ENCODE data around the gene B3GNT3. TPM values are rescaled to one million over a fixed set of nuclear protein-coding genes. Genes with fewer than 3 reads are reported as not detected.
A peak's percentile ranks its signal among the peaks of the same experiment; 100 is the strongest.

The B3GNT3 gene
- total and polyA plus RNA-seq, 9 of the 15 experiments (the other 6 are each of a cell fraction or from before 2014, with no cell fraction given) = 0.06 to 0.11 (median 0.07) TPM; not detected in 6

GRCh38 chr19:17830567-17831418, 35.9 kb downstream of the B3GNT3 start (continued):
- TF ChIP-seq E2F6 (IDR thresholded peaks at IDR 0.05; ENCODE audit: borderline replicate concordance in 1 of 2, extremely low read depth in 1 of 2, insufficient read depth in 1 of 2, insufficient read length in 1 of 2, low read depth in 1 of 2, low read length in 1 of 2, poor library complexity in 1 of 2, severe bottlenecking in 1 of 2) (peak; percentile 17 to 19), TFAP4 (CRISPR knock-in tag; IDR thresholded peaks at IDR 0.05; ENCODE audit: borderline replicate concordance) (peak; percentile 41; the same call in 1 of the 2 replicates), POU5F1 (IDR thresholded peaks at IDR 0.05; ENCODE audit: borderline replicate concordance, low read depth, low read length, partially characterized antibody) (no peak), TEAD4 (IDR thresholded peaks at IDR 0.05; ENCODE audit: low read length) (no peak), TEAD4 (CRISPR knock-in tag; IDR thresholded peaks at IDR 0.05; ENCODE audit: borderline replicate concordance) (no peak), ZNF717 (CRISPR knock-in tag; IDR thresholded peaks at IDR 0.05) (no peak), HCFC1 (IDR thresholded peaks at IDR 0.05; ENCODE audit: low read depth, low read length) (no peak), ZNF24 (IDR thresholded peaks at IDR 0.05) (no peak), NFE2L1 (tag; IDR thresholded peaks at IDR 0.05; ENCODE audit: borderline replicate concordance, low read depth) (no peak), HMGN3 (IDR thresholded peaks at IDR 0.05; ENCODE audit: borderline replicate concordance, extremely low read depth, insufficient read length, low read depth, low read length) (peak; percentile 15), MAFG (tag; conservative IDR thresholded peaks at IDR 0.05) (no peak), CBX1 (IDR thresholded peaks at IDR 0.05; ENCODE audit: low read depth) (no peak), RNF219 (CRISPR knock-in tag; IDR thresholded peaks at IDR 0.05) (no peak), JUND (IDR thresholded peaks at IDR 0.05; ENCODE audit: borderline replicate concordance, low read depth, low read length) (no peak), JUND (tag; IDR thresholded peaks at IDR 0.05; ENCODE audit: borderline replicate concordance, low read depth, low read length) (no peak), THAP12 (CRISPR knock-in tag; IDR thresholded peaks at IDR 0.05) (0 out of 2 replicates have a peak, but pooled peaks have one; percentile 45), ILF3 (IDR thresholded peaks at IDR 0.05; ENCODE audit: borderline replicate concordance) (no peak), ZNF12 (CRISPR knock-in tag; IDR thresholded peaks at IDR 0.05) (no peak), NFXL1 (CRISPR knock-in tag; IDR thresholded peaks at IDR 0.05) (no peak), ESRRB (CRISPR knock-in tag; IDR thresholded peaks at IDR 0.05; ENCODE audit: borderline replicate concordance) (no peak)

All from K562 (cell line).